SK-N-SH (cell line): Measurements from ENCODE around the gene WDR82.

Source experiments
- EP300 ChIP-seq, 2 experiments: IDR thresholded peaks; 2 replicates each; pipeline versions ENCODE4 v1.4.0 to v1.6.1; 2012; ENCODE audit warnings: borderline replicate concordance in 1 of 2, low read depth in 1 of 2, low read length in 1 of 2
- TF ChIP-seq, protein P1 (sequence below): IDR thresholded peaks from 2 replicates; pipeline ENCODE4 v1.4.0; 2012; ENCODE audit warnings: low read depth, borderline replicate concordance
- TF ChIP-seq, protein P2 (sequence below): IDR thresholded peaks from 2 replicates; pipeline ENCODE4 v1.6.1; 2012; ENCODE audit warnings: mild to moderate bottlenecking, low read depth, low read length, moderate library complexity
- TF ChIP-seq, protein P3 (sequence below): IDR thresholded peaks from 2 replicates; pipeline ENCODE4 v1.4.0; 2012; ENCODE audit warnings: low read depth

DNA sequence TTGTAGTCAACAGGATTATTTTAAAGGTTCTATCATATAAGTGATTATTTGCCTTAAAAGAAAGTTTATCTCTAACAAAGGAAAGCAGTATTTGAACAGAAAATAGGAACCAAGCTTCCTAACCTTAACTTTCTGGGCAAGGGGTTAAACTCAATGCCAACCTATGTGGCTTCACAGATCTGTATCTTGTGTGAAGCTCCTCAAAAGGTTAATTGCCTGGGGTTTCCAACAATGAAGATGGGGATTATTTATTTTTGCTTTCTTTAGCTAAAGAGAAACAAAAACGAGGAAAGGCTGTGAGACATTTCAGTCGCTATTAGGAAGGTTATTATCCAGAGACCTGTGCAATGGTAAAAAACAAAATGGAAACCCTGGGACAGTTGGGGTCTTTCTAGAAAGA, 1.1 kb upstream of the WDR82 start:
- TF ChIP-seq, protein P1, sequence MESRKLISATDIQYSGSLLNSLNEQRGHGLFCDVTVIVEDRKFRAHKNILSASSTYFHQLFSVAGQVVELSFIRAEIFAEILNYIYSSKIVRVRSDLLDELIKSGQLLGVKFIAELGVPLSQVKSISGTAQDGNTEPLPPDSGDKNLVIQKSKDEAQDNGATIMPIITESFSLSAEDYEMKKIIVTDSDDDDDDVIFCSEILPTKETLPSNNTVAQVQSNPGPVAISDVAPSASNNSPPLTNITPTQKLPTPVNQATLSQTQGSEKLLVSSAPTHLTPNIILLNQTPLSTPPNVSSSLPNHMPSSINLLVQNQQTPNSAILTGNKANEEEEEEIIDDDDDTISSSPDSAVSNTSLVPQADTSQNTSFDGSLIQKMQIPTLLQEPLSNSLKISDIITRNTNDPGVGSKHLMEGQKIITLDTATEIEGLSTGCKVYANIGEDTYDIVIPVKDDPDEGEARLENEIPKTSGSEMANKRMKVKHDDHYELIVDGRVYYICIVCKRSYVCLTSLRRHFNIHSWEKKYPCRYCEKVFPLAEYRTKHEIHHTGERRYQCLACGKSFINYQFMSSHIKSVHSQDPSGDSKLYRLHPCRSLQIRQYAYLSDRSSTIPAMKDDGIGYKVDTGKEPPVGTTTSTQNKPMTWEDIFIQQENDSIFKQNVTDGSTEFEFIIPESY, result no peak
- TF ChIP-seq, protein P2, sequence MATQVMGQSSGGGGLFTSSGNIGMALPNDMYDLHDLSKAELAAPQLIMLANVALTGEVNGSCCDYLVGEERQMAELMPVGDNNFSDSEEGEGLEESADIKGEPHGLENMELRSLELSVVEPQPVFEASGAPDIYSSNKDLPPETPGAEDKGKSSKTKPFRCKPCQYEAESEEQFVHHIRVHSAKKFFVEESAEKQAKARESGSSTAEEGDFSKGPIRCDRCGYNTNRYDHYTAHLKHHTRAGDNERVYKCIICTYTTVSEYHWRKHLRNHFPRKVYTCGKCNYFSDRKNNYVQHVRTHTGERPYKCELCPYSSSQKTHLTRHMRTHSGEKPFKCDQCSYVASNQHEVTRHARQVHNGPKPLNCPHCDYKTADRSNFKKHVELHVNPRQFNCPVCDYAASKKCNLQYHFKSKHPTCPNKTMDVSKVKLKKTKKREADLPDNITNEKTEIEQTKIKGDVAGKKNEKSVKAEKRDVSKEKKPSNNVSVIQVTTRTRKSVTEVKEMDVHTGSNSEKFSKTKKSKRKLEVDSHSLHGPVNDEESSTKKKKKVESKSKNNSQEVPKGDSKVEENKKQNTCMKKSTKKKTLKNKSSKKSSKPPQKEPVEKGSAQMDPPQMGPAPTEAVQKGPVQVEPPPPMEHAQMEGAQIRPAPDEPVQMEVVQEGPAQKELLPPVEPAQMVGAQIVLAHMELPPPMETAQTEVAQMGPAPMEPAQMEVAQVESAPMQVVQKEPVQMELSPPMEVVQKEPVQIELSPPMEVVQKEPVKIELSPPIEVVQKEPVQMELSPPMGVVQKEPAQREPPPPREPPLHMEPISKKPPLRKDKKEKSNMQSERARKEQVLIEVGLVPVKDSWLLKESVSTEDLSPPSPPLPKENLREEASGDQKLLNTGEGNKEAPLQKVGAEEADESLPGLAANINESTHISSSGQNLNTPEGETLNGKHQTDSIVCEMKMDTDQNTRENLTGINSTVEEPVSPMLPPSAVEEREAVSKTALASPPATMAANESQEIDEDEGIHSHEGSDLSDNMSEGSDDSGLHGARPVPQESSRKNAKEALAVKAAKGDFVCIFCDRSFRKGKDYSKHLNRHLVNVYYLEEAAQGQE, result no peak
- TF ChIP-seq, protein P3, sequence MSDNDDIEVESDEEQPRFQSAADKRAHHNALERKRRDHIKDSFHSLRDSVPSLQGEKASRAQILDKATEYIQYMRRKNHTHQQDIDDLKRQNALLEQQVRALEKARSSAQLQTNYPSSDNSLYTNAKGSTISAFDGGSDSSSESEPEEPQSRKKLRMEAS, result no peak
- TF ChIP-seq EP300 (IDR thresholded peaks at IDR 0.05; ENCODE audit: borderline replicate concordance in 1 of 2, low read depth in 1 of 2, low read length in 1 of 2), result no peak
